Endothelial cell of umbilical vein (primary cell): ENCODE results near the gene PCBP1. TPM values are rescaled to one million over a fixed set of nuclear protein-coding genes. Genes with fewer than 3 reads are reported as not detected.

Experiments used
- BruUV-seq: library from RNA; stranded (reverse); fragments of 400-500 nt; replicated peaks from 2 replicates; lab custom pipeline; 2021; lab: Mats Ljungman, UMichigan
- CTCF ChIA-PET: fragments of 300-600, 350-600 bp; sonication (Branson Sonifier 250); formaldehyde crosslinking; loops from one replicate; lab custom pipeline; 2021; ENCODE audit warnings: antibody characterized with exemption, inconsistent platforms; lab: Charles Lee
- POLR2A ChIA-PET: fragments of 300-600, 350-600 bp; sonication (Branson Sonifier 250); formaldehyde crosslinking; loops from one replicate; lab custom pipeline; 2021; ENCODE audit warnings: antibody characterized with exemption, inconsistent platforms; lab: Charles Lee
- DNase-seq: peaks from one replicate; pipeline ENCODE4 v3.0.0-alpha.2; 2011; ENCODE audit warnings: low read depth, low spot score
- FAIRE-seq: peaks from 2 replicates; lab custom pipeline; 2011; peaks lifted over from hg19 to GRCh38; lab: Jason Lieb, UNC
- H2AFZ ChIP-seq: 2 replicates; pipeline ENCODE4 v1.6.0; 2012; ENCODE audit warnings: low read depth, low read length, control low read depth, inconsistent platforms
- H3K27ac ChIP-seq: 2 replicates; pipeline ENCODE4 v1.5.1; 2011; ENCODE audit warnings: low read depth, mild to moderate bottlenecking, control low read depth, low read length, moderate library complexity; ENCODE audit not compliant: insufficient read depth
- H3K27me3 ChIP-seq, 2 experiments: 2 replicates each; pipeline versions ENCODE4 v1.6.0 to v1.6.1; 2011; ENCODE audit warnings: low read length in 2 of 2, mixed read lengths in 1 of 2; ENCODE audit not compliant: control insufficient read depth in 2 of 2, insufficient read depth in 2 of 2
- H3K36me3 ChIP-seq, 2 experiments: 2 replicates in 1 of 2; 3 replicates in 1 of 2; pipeline ENCODE4 v1.5.1; 2011; ENCODE audit warnings: low read length in 2 of 2, mild to moderate bottlenecking in 1 of 2, moderate library complexity in 1 of 2; ENCODE audit not compliant: control insufficient read depth in 2 of 2, insufficient read depth in 2 of 2; ENCODE audit errors: extremely low read depth in 1 of 2
- H3K4me1 ChIP-seq: 3 replicates; pipeline ENCODE4 v1.5.1; 2011; ENCODE audit warnings: mild to moderate bottlenecking, low read length; ENCODE audit not compliant: control insufficient read depth, insufficient read depth; ENCODE audit errors: extremely low read depth
- H3K4me2 ChIP-seq: 2 replicates; pipeline ENCODE4 v1.6.1; 2011; ENCODE audit warnings: low read length, control low read depth, mixed read lengths; ENCODE audit not compliant: insufficient read depth
- H3K4me3 ChIP-seq, 3 experiments: fragments of 200-600 bp in 1 of 3; sonication (generic), shearing (Covaris generic) in 1 of 3; replicated peaks in 1 of 3; 2 replicates each; pipeline ENCODE4 v1.5.1; 2011 to 2016; ENCODE audit warnings: control low read depth in 3 of 3, low read length in 3 of 3, mild to moderate bottlenecking in 2 of 3, inconsistent platforms in 1 of 3, low read depth in 1 of 3, moderate library complexity in 1 of 3; ENCODE audit not compliant: insufficient read depth in 1 of 3
- H3K79me2 ChIP-seq: 2 replicates; pipeline ENCODE4 v1.6.0; 2012; ENCODE audit warnings: low read length, inconsistent platforms; ENCODE audit not compliant: control insufficient read depth, insufficient read depth
- H3K9ac ChIP-seq: replicated peaks from 2 replicates; pipeline ENCODE3; 2011; ENCODE audit warnings: low read length, control low read depth; ENCODE audit not compliant: insufficient read depth; ENCODE audit errors: extremely low read depth
- H3K9me1 ChIP-seq: replicated peaks from 3 replicates; pipeline ENCODE4 v1.6.0; 2011; ENCODE audit warnings: mild to moderate bottlenecking, low read length; ENCODE audit not compliant: control insufficient read depth, insufficient read depth; ENCODE audit errors: extremely low read depth
- H3K9me3 ChIP-seq: replicated peaks from 2 replicates; pipeline ENCODE4 v1.5.1; 2012; ENCODE audit warnings: low read length, inconsistent platforms; ENCODE audit not compliant: control insufficient read depth, insufficient read depth
- H4K20me1 ChIP-seq: replicated peaks from 2 replicates; pipeline ENCODE3; 2011; ENCODE audit warnings: mild to moderate bottlenecking, low read length; ENCODE audit not compliant: control insufficient read depth, insufficient read depth; ENCODE audit errors: extremely low read depth
- EZH2 ChIP-seq: IDR thresholded peaks from 2 replicates; pipeline ENCODE4 v1.6.1; 2012; ENCODE audit warnings: borderline replicate concordance, low read depth, mild to moderate bottlenecking, moderate library complexity, low read length, inconsistent platforms; ENCODE audit not compliant: severe bottlenecking
- FOS ChIP-seq: IDR thresholded peaks from 2 replicates; pipeline ENCODE4 v1.6.1; 2011; ENCODE audit warnings: mild to moderate bottlenecking, low read length, moderate library complexity, borderline replicate concordance; ENCODE audit not compliant: insufficient read depth
- GATA2 ChIP-seq: IDR thresholded peaks from 2 replicates; pipeline ENCODE4 v1.7.0; 2011; ENCODE audit warnings: low read depth, mild to moderate bottlenecking, moderate library complexity, mixed read lengths, low read length; ENCODE audit not compliant: insufficient read length, insufficient read depth
- JUN ChIP-seq: IDR thresholded peaks from 2 replicates; pipeline ENCODE4 v1.6.1; 2011; ENCODE audit warnings: borderline replicate concordance, low read depth; ENCODE audit not compliant: insufficient read length, insufficient read depth
- MYC ChIP-seq: IDR thresholded peaks from one replicate; pipeline ENCODE4 v1.6.1; 2011; ENCODE audit warnings: mild to moderate bottlenecking, low read depth, low read length
- POLR2A ChIP-seq: IDR thresholded peaks from 2 replicates; pipeline ENCODE4 v1.6.1; 2012; ENCODE audit warnings: low read depth, mild to moderate bottlenecking, control low read depth, low read length
- POLR2AphosphoS5 ChIP-seq: IDR thresholded peaks from 2 replicates; pipeline ENCODE4 v1.6.1; 2012; ENCODE audit warnings: low read depth, mild to moderate bottlenecking, control low read depth, low read length, moderate library complexity; ENCODE audit not compliant: insufficient read depth
- dilution Hi-C: fragments of 300-500 bp; cut with MboI; formaldehyde crosslinking; loops from one replicate; pipeline ENCODE4 v1.15.0; 2019; ENCODE audit warnings: low sequenced_read_pairs; ENCODE audit not compliant: extremely low pct_ligation_motif_present
- intact Hi-C: fragments of 100-400 bp; cut with micrococcal nuclease; formaldehyde crosslinking; loops from one replicate; pipeline ENCODE4 v1.10.0; 2022
- polyA plus RNA-seq, 4 experiments: library from polyadenylated mRNA; depleted of rRNA in 3 of 4; stranded (reverse) in 3 of 4; unstranded in 1 of 4; fragments of >200 nt; gene quantifications; 2 replicates each; pipeline versions ENCODE4 v1.2.1 to v1.2.3, GENCODE V29; 2011 to 2012; ENCODE audit warnings: missing spikeins in 1 of 4
- total RNA-seq: library from RNA; stranded (reverse); gene quantifications from 2 replicates; pipeline ENCODE4 v1.2.3, GENCODE V29; 2021
- TF ChIP-seq, protein P1 (sequence below): IDR thresholded peaks from 2 replicates; pipeline ENCODE4 v1.6.1; 2011; ENCODE audit not compliant: insufficient read depth, insufficient read length
- TF ChIP-seq, protein P2 (sequence below), 2 donors: IDR thresholded peaks; 1 replicate in 1 of 2; 2 replicates in 1 of 2; pipeline ENCODE4 v1.5.1; 2011; ENCODE audit warnings: low read length in 2 of 2, mild to moderate bottlenecking in 2 of 2, moderate library complexity in 2 of 2, control low read depth in 1 of 2, inconsistent platforms in 1 of 2, low read depth in 1 of 2; ENCODE audit not compliant: insufficient read depth in 1 of 2; ENCODE audit errors: extremely low read depth in 1 of 2

Gene PCBP1
- total and polyA plus RNA-seq, 2 donors (not counting 3 experiments of a cell fraction or from before 2014, with no cell fraction given), result 196 to 360 TPM

DNA sequence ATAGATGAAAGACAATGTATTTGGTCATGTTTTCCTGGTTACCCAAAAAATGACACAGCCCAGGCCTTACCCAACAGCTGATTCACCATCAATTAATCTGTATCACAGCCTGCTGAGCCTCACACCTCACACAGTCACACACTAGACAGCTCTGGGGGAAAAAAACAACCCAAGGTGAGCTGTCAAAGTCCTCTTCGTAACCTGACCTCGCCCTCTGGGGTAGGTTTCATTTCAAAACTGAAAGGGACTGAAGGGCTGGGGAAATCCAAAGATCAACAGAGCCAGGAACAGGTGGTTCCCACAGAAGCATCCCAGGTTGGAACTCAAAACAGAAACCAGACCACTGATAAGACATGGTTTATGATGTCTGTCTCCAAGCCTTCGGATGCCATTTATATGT is 18.2 kb upstream of the PCBP1 start:
- no TSS peak for BruUV-seq
- intact Hi-C loops (no loop called here), dilution Hi-C loops (no loop called here)
- TF ChIP-seq, protein P1, sequence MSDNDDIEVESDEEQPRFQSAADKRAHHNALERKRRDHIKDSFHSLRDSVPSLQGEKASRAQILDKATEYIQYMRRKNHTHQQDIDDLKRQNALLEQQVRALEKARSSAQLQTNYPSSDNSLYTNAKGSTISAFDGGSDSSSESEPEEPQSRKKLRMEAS, result no peak
- TF ChIP-seq MYC, result no peak
- TF ChIP-seq FOS, result no peak
- no peak for TF ChIP-seq POLR2A
- H3K36me3 ChIP-seq, result peaks cover 0 to 2% of the 10 kb centered on the region in 2 experiments
- no peaks in the 10 kb centered on the region for H3K79me2 ChIP-seq
- H4K20me1 ChIP-seq, result no peaks in the 10 kb centered on the region
- DNase-seq (no peak), FAIRE-seq (no peak)
- no peaks in the 10 kb centered on the region for H3K27me3 ChIP-seq
- H3K9me1 ChIP-seq, result no peaks in the 10 kb centered on the region
- no peak overlapping the region for H3K4me3 ChIP-seq
- CTCF ChIA-PET, result interaction anchor here (1.1 to 2.8 kb wide), 5 partner anchors 13 to 344 kb away, joined by 3 to 25 read pairs (median 12); partner anchors contain the start of gene MXD1
- H3K27ac ChIP-seq, result no peak overlapping the region
- no peak overlapping the region for H3K9ac ChIP-seq
- peaks cover 3% of the 10 kb centered on the region for H3K4me1 ChIP-seq
- POLR2A ChIA-PET, result interaction anchor here (0.7 to 1.2 kb wide), 3 partner anchors 136 to 155 kb away, joined by 3 to 4 read pairs (median 4); no protein-coding TSS in a partner anchor
- H2AFZ ChIP-seq, result no peak overlapping the region
- H3K9me3 ChIP-seq, result no peaks in the 10 kb centered on the region
- H3K4me2 ChIP-seq, result no peak overlapping the region

DNA sequence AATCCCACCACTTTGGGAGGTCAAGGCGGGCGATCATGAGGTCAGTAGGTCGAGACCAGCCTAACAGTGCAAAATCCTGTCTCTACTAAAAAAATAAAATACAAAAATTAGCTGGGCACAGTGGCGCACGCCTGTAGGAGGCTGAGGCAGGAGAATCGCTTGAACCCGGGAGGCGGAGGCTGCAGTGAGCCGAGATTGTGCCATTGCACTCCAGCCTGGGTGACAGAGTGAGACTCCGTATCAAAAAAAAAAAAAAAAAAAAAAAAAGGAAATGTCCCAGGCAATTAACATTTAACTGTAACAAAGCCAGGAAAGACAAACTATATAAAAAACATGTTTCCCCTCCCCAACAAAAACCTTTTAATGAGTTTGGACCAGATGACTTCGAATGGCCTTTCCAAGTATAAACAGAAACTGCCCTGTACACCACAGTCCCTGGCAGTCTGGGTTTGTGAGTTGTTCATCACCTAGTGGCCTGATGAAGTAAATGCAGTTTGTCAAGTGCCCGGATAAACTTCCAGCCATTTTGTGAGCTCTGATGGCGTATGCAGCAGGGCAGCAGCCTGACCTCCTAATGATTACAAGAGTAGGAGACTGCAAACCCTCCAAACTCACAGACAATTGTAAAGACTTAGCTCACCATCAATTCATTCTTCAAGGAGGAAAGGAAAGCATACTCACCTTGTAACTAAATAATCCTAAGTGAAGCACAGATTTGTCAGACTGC is 16.6 kb upstream of the PCBP1 start:
- Histone ChIP-seq H3K9me3 (no peaks in the 10 kb centered on the region), H4K20me1 (no peaks in the 10 kb centered on the region), H3K9me1 (no peaks in the 10 kb centered on the region), H2AFZ (peak overlapping the region; percentile 53), H3K4me1 (peaks cover 3% of the 10 kb centered on the region), H3K4me3 (no peak overlapping the region), H3K79me2 (no peaks in the 10 kb centered on the region), H3K4me2 (peak overlapping the region; percentile 54), H3K27me3 (no peaks in the 10 kb centered on the region), H3K36me3 (peaks cover 0 to 4% of the 10 kb centered on the region in 2 experiments), H3K27ac (no peak overlapping the region), H3K9ac (no peak overlapping the region)
- intact Hi-C loops (loop anchor here (1.0 kb wide), 1 partner anchor 156 kb away; no protein-coding TSS in a partner anchor), dilution Hi-C loops (no loop called here)
- DNase-seq, result peak; percentile 88
- no TSS peak for BruUV-seq
- POLR2A ChIA-PET, result interaction anchor here (0.6 to 1.0 kb wide), 5 partner anchors 16 to 156 kb away, joined by 3 to 12 read pairs (median 4); partner anchors contain the start of gene MXD1
- FAIRE-seq, result peak; percentile 98
- CTCF ChIA-PET, result interaction anchor here (0.6 to 3.3 kb wide), 36 partner anchors 9 to 346 kb away, joined by 3 to 104 read pairs (median 4); partner anchors contain the start of genes C2orf42, GMCL1, MXD1 and PCBP1
- TF ChIP-seq MYC (no peak), FOS (no peak), POLR2AphosphoS5 (no peak), POLR2A (no peak), EZH2 (no peak), GATA2 (no peak), JUN (no peak)
- TF ChIP-seq, protein P1, result no peak
- TF ChIP-seq, protein P2, sequence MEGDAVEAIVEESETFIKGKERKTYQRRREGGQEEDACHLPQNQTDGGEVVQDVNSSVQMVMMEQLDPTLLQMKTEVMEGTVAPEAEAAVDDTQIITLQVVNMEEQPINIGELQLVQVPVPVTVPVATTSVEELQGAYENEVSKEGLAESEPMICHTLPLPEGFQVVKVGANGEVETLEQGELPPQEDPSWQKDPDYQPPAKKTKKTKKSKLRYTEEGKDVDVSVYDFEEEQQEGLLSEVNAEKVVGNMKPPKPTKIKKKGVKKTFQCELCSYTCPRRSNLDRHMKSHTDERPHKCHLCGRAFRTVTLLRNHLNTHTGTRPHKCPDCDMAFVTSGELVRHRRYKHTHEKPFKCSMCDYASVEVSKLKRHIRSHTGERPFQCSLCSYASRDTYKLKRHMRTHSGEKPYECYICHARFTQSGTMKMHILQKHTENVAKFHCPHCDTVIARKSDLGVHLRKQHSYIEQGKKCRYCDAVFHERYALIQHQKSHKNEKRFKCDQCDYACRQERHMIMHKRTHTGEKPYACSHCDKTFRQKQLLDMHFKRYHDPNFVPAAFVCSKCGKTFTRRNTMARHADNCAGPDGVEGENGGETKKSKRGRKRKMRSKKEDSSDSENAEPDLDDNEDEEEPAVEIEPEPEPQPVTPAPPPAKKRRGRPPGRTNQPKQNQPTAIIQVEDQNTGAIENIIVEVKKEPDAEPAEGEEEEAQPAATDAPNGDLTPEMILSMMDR (IDR thresholded peaks at IDR 0.05; ENCODE audit: extremely low read depth in 1 of 2, insufficient read depth in 1 of 2, low read depth in 1 of 2, low read length in 2 of 2), result peak; percentile 75 to 81
